H1 (cell line): ENCODE results near the gene IDH3A. TPM values are rescaled to one million over a fixed set of nuclear protein-coding genes. Genes with fewer than 3 reads are reported as not detected.
A peak's percentile ranks its signal among the peaks of the same experiment; 100 is the strongest.

Source experiments
- CTCF ChIA-PET: fragments of 300-600 bp; sonication (Branson Sonifier 250); formaldehyde crosslinking; loops from one replicate; lab custom pipeline; 2021; ENCODE audit not compliant: partially characterized antibody; lab: Charles Lee
- POLR2A ChIA-PET: fragments of 300-600 bp; sonication (Branson Sonifier 250); formaldehyde crosslinking; loops from one replicate; lab custom pipeline; 2021; ENCODE audit warnings: inconsistent platforms; ENCODE audit not compliant: partially characterized antibody; lab: Charles Lee
- DNase-seq, 2 experiments: peaks; one replicate each; pipeline versions ENCODE4 v3.0.0 to v3.0.0-alpha.2; 2010 to 2022; ENCODE audit warnings: low spot score in 2 of 2, low read depth in 1 of 2, mixed read lengths in 1 of 2
- FAIRE-seq: peaks from 2 replicates; lab custom pipeline; 2011; peaks lifted over from hg19 to GRCh38; lab: Jason Lieb, UNC
- H2AFZ ChIP-seq: 2 replicates; pipeline ENCODE4 v1.8.1; 2012; ENCODE audit warnings: low read length, inconsistent platforms
- H2AK5ac ChIP-seq: 2 replicates; pipeline ENCODE4 v1.6.1; 2013; ENCODE audit warnings: low read depth, low read length
- H2BK120ac ChIP-seq: replicated peaks from 2 replicates; pipeline ENCODE3; 2013; ENCODE audit warnings: low read depth, low read length, inconsistent platforms
- H2BK12ac ChIP-seq: 2 replicates; pipeline ENCODE4 v1.6.1; 2013; ENCODE audit warnings: low read depth, low read length
- H2BK15ac ChIP-seq: 2 replicates; pipeline ENCODE4 v1.6.1; 2013; ENCODE audit warnings: low read length
- H2BK20ac ChIP-seq: 2 replicates; pipeline ENCODE4 v1.6.1; 2013; ENCODE audit warnings: low read length
- H2BK5ac ChIP-seq: 2 replicates; pipeline ENCODE4 v1.6.1; 2013; ENCODE audit warnings: low read depth, low read length
- H3K14ac ChIP-seq: 2 replicates; pipeline ENCODE4 v1.6.1; 2013; ENCODE audit warnings: inconsistent platforms; ENCODE audit not compliant: insufficient read length
- H3K18ac ChIP-seq: 2 replicates; pipeline ENCODE4 v1.6.1; 2013; ENCODE audit warnings: low read length; ENCODE audit errors: extremely low read depth
- H3K23ac ChIP-seq: 2 replicates; pipeline ENCODE4 v1.6.1; 2013; ENCODE audit warnings: inconsistent platforms; ENCODE audit not compliant: insufficient read length
- H3K23me2 ChIP-seq: 2 replicates; pipeline ENCODE4 v1.6.1; 2013; ENCODE audit warnings: low read depth, low read length
- H3K27ac ChIP-seq: 2 replicates; pipeline ENCODE4 v1.6.1; 2011; ENCODE audit warnings: low read depth, low read length, inconsistent platforms
- H3K27me3 ChIP-seq, 4 experiments: replicated peaks in 1 of 4; 1 replicate in 1 of 4; 2 replicates in 3 of 4; pipeline versions ENCODE4 v1.6.1 to v1.8.1; 2011 to 2013; ENCODE audit warnings: low read length in 3 of 4, mild to moderate bottlenecking in 3 of 4, inconsistent platforms in 2 of 4, mixed read lengths in 2 of 4, moderate library complexity in 1 of 4; ENCODE audit not compliant: control insufficient read depth in 3 of 4, insufficient read depth in 3 of 4; ENCODE audit errors: extremely low read depth in 1 of 4
- H3K36me3 ChIP-seq, 4 experiments: 2 replicates each; pipeline versions ENCODE4 v1.6.1 to v1.8.1; 2011 to 2013; ENCODE audit warnings: mild to moderate bottlenecking in 4 of 4, low read length in 3 of 4, moderate library complexity in 2 of 4, control low read depth in 1 of 4, inconsistent platforms in 1 of 4; ENCODE audit not compliant: insufficient read depth in 4 of 4, control insufficient read depth in 2 of 4
- H3K4ac ChIP-seq: replicated peaks from 2 replicates; pipeline ENCODE3; 2013; ENCODE audit warnings: low read length, low read depth, mixed read lengths, inconsistent platforms; ENCODE audit not compliant: insufficient read length
- H3K4me1 ChIP-seq, 4 experiments: replicated peaks in 1 of 4; 1 replicate in 1 of 4; 2 replicates in 3 of 4; pipeline versions ENCODE4 v1.6.1 to v1.8.1; 2011 to 2013; ENCODE audit warnings: low read length in 3 of 4, inconsistent platforms in 2 of 4, mixed read lengths in 1 of 4; ENCODE audit not compliant: insufficient read depth in 4 of 4, control insufficient read depth in 3 of 4
- H3K4me2 ChIP-seq, 2 experiments: 2 replicates each; pipeline versions ENCODE4 v1.6.1 to v1.8.1; 2011 to 2013; ENCODE audit warnings: low read depth in 2 of 2, low read length in 2 of 2, control low read depth in 1 of 2, inconsistent platforms in 1 of 2, mild to moderate bottlenecking in 1 of 2; ENCODE audit not compliant: insufficient read depth in 1 of 2
- H3K4me3 ChIP-seq, 4 experiments: fragments of 200-600, 300-600 bp in 1 of 4; sonication (generic), shearing (Covaris generic), sonication (Bioruptor Twin) in 1 of 4; 2 replicates each; pipeline versions ENCODE4 v1.5.1 to v1.8.1; 2011 to 2016; ENCODE audit warnings: low read length in 4 of 4, low read depth in 3 of 4, control low read depth in 2 of 4, inconsistent platforms in 2 of 4, mild to moderate bottlenecking in 2 of 4, mixed read lengths in 1 of 4, moderate library complexity in 1 of 4; ENCODE audit not compliant: insufficient read depth in 2 of 4; ENCODE audit errors: extremely low read depth in 1 of 4
- H3K56ac ChIP-seq: replicated peaks from 2 replicates; pipeline ENCODE3; 2013; ENCODE audit warnings: low read depth, mild to moderate bottlenecking, mixed read lengths, low read length, inconsistent platforms; ENCODE audit not compliant: insufficient read length
- H3K79me1 ChIP-seq: 2 replicates; pipeline ENCODE4 v1.6.1; 2013; ENCODE audit warnings: low read depth, low read length, control low read depth
- H3K79me2 ChIP-seq, 2 experiments: 2 replicates each; pipeline versions ENCODE4 v1.6.1 to v1.8.1; 2012 to 2013; ENCODE audit warnings: low read length in 2 of 2, mild to moderate bottlenecking in 2 of 2, inconsistent platforms in 1 of 2; ENCODE audit not compliant: insufficient read depth in 2 of 2, control insufficient read depth in 1 of 2
- H3K9ac ChIP-seq, 4 experiments: replicated peaks in 1 of 4; 1 replicate in 1 of 4; 2 replicates in 3 of 4; pipeline versions ENCODE4 v1.6.1 to v1.8.1; 2011 to 2013; ENCODE audit warnings: low read depth in 3 of 4, low read length in 3 of 4, control low read depth in 2 of 4, mild to moderate bottlenecking in 2 of 4, moderate library complexity in 2 of 4, inconsistent platforms in 1 of 4; ENCODE audit errors: extremely low read depth in 1 of 4
- H3K9me3 ChIP-seq, 2 experiments: 2 replicates each; pipeline versions ENCODE4 v1.6.1 to v1.8.1; 2012 to 2013; ENCODE audit warnings: mild to moderate bottlenecking in 2 of 2, moderate library complexity in 2 of 2, control low read depth in 1 of 2, inconsistent platforms in 1 of 2, low read depth in 1 of 2, low read length in 1 of 2, mixed read lengths in 1 of 2; ENCODE audit not compliant: insufficient read depth in 2 of 2
- H4K20me1 ChIP-seq, 2 experiments: replicated peaks in 1 of 2; 2 replicates each; pipeline versions ENCODE3 to v1.8.1; 2011 to 2013; ENCODE audit warnings: inconsistent platforms in 2 of 2, low read length in 2 of 2, mild to moderate bottlenecking in 1 of 2; ENCODE audit not compliant: insufficient read depth in 2 of 2, control insufficient read depth in 1 of 2
- H4K5ac ChIP-seq: 2 replicates; pipeline ENCODE4 v1.6.1; 2013; ENCODE audit warnings: low read length, low read depth, mixed read lengths, inconsistent platforms; ENCODE audit not compliant: insufficient read length
- H4K8ac ChIP-seq: 2 replicates; pipeline ENCODE4 v1.8.0; 2013; ENCODE audit warnings: mild to moderate bottlenecking, moderate library complexity, low read length, inconsistent platforms; ENCODE audit not compliant: insufficient read depth; ENCODE audit errors: extremely low read depth
- H4K91ac ChIP-seq: replicated peaks from 2 replicates; pipeline ENCODE3; 2013; ENCODE audit warnings: low read length, mixed read lengths, inconsistent platforms; ENCODE audit not compliant: insufficient read length
- BACH1 ChIP-seq: IDR thresholded peaks from 2 replicates; pipeline ENCODE4 v1.6.1; 2012; ENCODE audit warnings: low read length, improper control_type of control experiment
- BCL11A ChIP-seq, 2 experiments: IDR thresholded peaks; one replicate each; pipeline ENCODE4 v1.6.1; 2011; ENCODE audit warnings: low read depth in 2 of 2, low read length in 2 of 2, mild to moderate bottlenecking in 2 of 2
- CTCF ChIP-seq, 3 experiments: IDR thresholded peaks; 1 replicate in 2 of 3; 2 replicates in 1 of 3; pipeline versions ENCODE4 v1.5.1 to v1.6.1; 2011; ENCODE audit warnings: low read length in 3 of 3, mild to moderate bottlenecking in 3 of 3, inconsistent platforms in 2 of 3, low read depth in 1 of 3, moderate library complexity in 1 of 3; ENCODE audit not compliant: insufficient read depth in 1 of 3; ENCODE audit errors: control extremely low read depth in 1 of 3
- GTF2F1 ChIP-seq: IDR thresholded peaks from 2 replicates; pipeline ENCODE4 v1.6.1; 2012; ENCODE audit warnings: low read depth, low read length, improper control_type of control experiment, borderline replicate concordance
- JUND ChIP-seq: IDR thresholded peaks from 2 replicates; pipeline ENCODE4 v1.6.1; 2011; ENCODE audit warnings: mild to moderate bottlenecking, improper control_type of control experiment, low read length
- KDM1A ChIP-seq: fragments of 200-600, 300-600 bp; sonication (generic); IDR thresholded peaks from 2 replicates; pipeline ENCODE4 v1.7.1; 2016; ENCODE audit warnings: mild to moderate bottlenecking, low read length, borderline replicate concordance
- MAFK ChIP-seq: IDR thresholded peaks from 2 replicates; pipeline ENCODE4 v1.6.1; 2012; ENCODE audit warnings: low read depth, mild to moderate bottlenecking, improper control_type of control experiment, low read length
- POU5F1 ChIP-seq: IDR thresholded peaks from 2 replicates; pipeline ENCODE4 v1.6.1; 2011; ENCODE audit warnings: low read depth, mild to moderate bottlenecking, low read length, moderate library complexity
- TBP ChIP-seq: IDR thresholded peaks from 2 replicates; pipeline ENCODE4 v1.6.1; 2011; ENCODE audit warnings: low read depth, low read length, improper control_type of control experiment
- WGBS, 2 experiments: shearing (Covaris generic) in 1 of 2; methylation state at CpG; one replicate each; pipeline versions ENCODE4 v1.1.6 to v1.1.7; 2013 to 2015; ENCODE audit warnings: low lambda C conversion rate in 2 of 2, mixed read lengths in 2 of 2, inconsistent platforms in 1 of 2, low coverage in 1 of 2, missing lambda C conversion rate in 1 of 2; ENCODE audit not compliant: insufficient replicate concordance in 2 of 2, insufficient coverage in 1 of 2, insufficient read length in 1 of 2; ENCODE audit errors: extremely low coverage in 1 of 2, missing lambda C conversion rate in 1 of 2; 5-methylcytosine and 5-hydroxymethylcytosine counted together
- polyA plus RNA-seq, 7 experiments: library from polyadenylated mRNA; depleted of rRNA in 3 of 7; stranded (reverse) in 5 of 7; unstranded in 2 of 7; fragments of >200 nt in 5 of 7; fragments of 200-250 nt in 2 of 7; gene quantifications; 1 replicate in 5 of 7; 2 replicates in 1 of 7; 4 replicates in 1 of 7; pipeline versions ENCODE4 v1.2.1 to v1.2.3, GENCODE V29; 2011 to 2013; ENCODE audit warnings: missing spikeins in 2 of 7, mixed read lengths in 2 of 7
- total RNA-seq: library from RNA; stranded (reverse); fragmentation: NEBNext Ultra II Directional; extraction: Animal tissue kit (Norgen Biotek cat#: 25700); gene quantifications from 2 replicates; pipeline ENCODE4 v1.2.1, GENCODE V29; 2021
- TF ChIP-seq, protein P1 (sequence below): IDR thresholded peaks from 2 replicates; pipeline ENCODE4 v1.6.1; 2012; ENCODE audit warnings: inconsistent platforms

Gene IDH3A
- total and polyA plus RNA-seq, 2 of the 8 experiments (the other 6 are each of a cell fraction or from before 2014, with no cell fraction given): 23.4 to 36.8 TPM

DNA sequence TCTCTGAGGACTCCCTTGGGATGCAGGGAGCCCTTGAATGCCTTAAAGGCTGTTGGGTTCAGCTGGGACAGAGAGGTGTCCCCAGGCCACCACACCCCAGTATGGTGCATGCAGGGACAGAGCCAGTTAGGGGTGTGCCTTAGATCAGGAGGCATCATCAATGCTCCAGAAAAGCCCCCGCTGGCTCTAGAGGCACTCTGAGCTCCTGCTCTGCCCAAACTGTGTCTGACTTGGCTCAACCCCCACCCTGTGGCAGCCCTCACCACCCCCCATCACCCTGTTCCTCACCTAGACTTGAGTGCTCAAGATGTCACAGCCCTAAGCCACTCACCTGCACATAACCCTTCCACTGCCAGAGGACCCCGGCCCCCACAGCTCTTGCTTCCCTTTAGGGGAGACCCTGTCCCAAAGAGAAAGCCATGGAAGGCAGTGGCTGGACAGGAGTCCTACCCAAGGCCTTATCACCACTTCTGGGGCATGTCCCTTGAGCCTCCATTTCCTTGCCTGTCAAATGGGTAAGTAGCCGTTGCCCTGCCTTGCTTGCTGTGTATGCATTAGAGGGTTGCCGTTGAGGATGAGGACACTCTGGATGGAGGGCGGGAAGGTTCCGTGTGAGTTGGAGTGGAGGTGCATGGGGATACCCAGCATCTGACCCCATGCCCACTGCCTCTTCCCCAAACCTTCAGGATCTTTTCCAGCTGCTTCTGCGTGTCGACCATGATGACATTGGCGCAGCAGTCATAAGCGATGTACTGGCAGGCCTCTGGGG, 43.8 kb downstream of the IDH3A start:
- no peak overlapping the region for H2AFZ ChIP-seq
- H3K23me2 ChIP-seq: no peaks in the 10 kb centered on the region
- H3K36me3 ChIP-seq: no peaks in the 10 kb centered on the region
- ChIA-PET CTCF (interaction anchor here (0.8 to 10.9 kb wide), 10 partner anchors 13 to 91 kb away, joined by 3 to 239 read pairs (median 31); partner anchors contain the start of genes ACSBG1 and CIB2), POLR2A (no interaction called here)
- no peak overlapping the region for H3K4ac ChIP-seq
- no peak overlapping the region for H2BK12ac ChIP-seq
- no peaks in the 10 kb centered on the region for H3K9me3 ChIP-seq
- no peak overlapping the region for H3K23ac ChIP-seq
- no peak overlapping the region for H2BK20ac ChIP-seq
- 95% methylated on average over 10 of the region's 10 CpGs; no CpG with 5 or more reads in 1 of the 2 experiments for WGBS, 2 experiments
- no peak overlapping the region for H4K5ac ChIP-seq
- no peak overlapping the region for H3K14ac ChIP-seq
- H2AK5ac ChIP-seq: no peak overlapping the region
- no peak overlapping the region for H4K91ac ChIP-seq
- FAIRE-seq: no peak
- no peak overlapping the region for H3K4me3 ChIP-seq
- no peaks in the 10 kb centered on the region for H3K27me3 ChIP-seq
- H3K9ac ChIP-seq: no peak overlapping the region
- no peak overlapping the region for H2BK15ac ChIP-seq
- no peak overlapping the region for H3K18ac ChIP-seq
- H3K56ac ChIP-seq: no peak overlapping the region
- H2BK5ac ChIP-seq: no peak overlapping the region
- H4K20me1 ChIP-seq: no peaks in the 10 kb centered on the region
- DNase-seq: peak in 1 of 2 experiments; percentile 34
- no peak overlapping the region for H3K27ac ChIP-seq
- H3K79me1 ChIP-seq: no peaks in the 10 kb centered on the region
- no peak overlapping the region for H2BK120ac ChIP-seq
- no peaks in the 10 kb centered on the region for H3K4me1 ChIP-seq
- H3K79me2 ChIP-seq: no peaks in the 10 kb centered on the region
- no peak overlapping the region for H3K4me2 ChIP-seq
- no peak overlapping the region for H4K8ac ChIP-seq
- TF ChIP-seq JUND (no peak), MAFK (no peak), CTCF (IDR thresholded peaks at IDR 0.05; ENCODE audit: control extremely low read depth in 1 of 3, insufficient read depth in 1 of 3, low read depth in 1 of 3, low read length in 3 of 3) (no peak), GTF2F1 (no peak), POU5F1 (no peak), BACH1 (no peak), BCL11A (IDR thresholded peaks at IDR 0.05; ENCODE audit: low read depth in 2 of 2, low read length in 2 of 2) (no peak), KDM1A (no peak), TBP (no peak)
- TF ChIP-seq, protein P1, sequence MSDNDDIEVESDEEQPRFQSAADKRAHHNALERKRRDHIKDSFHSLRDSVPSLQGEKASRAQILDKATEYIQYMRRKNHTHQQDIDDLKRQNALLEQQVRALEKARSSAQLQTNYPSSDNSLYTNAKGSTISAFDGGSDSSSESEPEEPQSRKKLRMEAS: no peak
